SU-DHL-6 (cell line): Measurements from ENCODE around the gene WNT9A.

ENCODE experiments used
- H2AFZ ChIP-seq: fragments of 200-600 bp; sonication (generic); 2 replicates; pipeline ENCODE4 v1.6.1; 2014; ENCODE audit warnings: low read depth, mild to moderate bottlenecking, moderate library complexity, mixed read lengths, antibody characterized with exemption, low read length; ENCODE audit not compliant: severe bottlenecking
- H3F3A ChIP-seq: fragments of 200-600 bp; shearing (Covaris generic); 2 replicates; pipeline ENCODE4 v1.6.0; 2016; ENCODE audit warnings: antibody characterized with exemption, mild to moderate bottlenecking; ENCODE audit not compliant: insufficient read depth
- H3K27ac ChIP-seq: fragments of 200-600 bp; sonication (generic); 2 replicates; pipeline ENCODE4 v1.5.1; 2016; ENCODE audit warnings: low read depth, mild to moderate bottlenecking, low read length, moderate library complexity, mixed read lengths
- H3K27me3 ChIP-seq: fragments of 200-600 bp; sonication (generic), shearing (Covaris generic); 2 replicates; pipeline ENCODE4 v1.6.0; 2014; ENCODE audit warnings: mild to moderate bottlenecking, low read length
- H3K36me3 ChIP-seq: fragments of 200-600 bp; sonication (generic); 2 replicates; pipeline ENCODE4 v1.6.1; 2014; ENCODE audit warnings: mild to moderate bottlenecking, low read length, mixed read lengths
- H3K4me2 ChIP-seq: fragments of 300-600, 200-600 bp; shearing (Covaris generic), sonication (generic); 2 replicates; pipeline ENCODE4 v1.6.0; 2014; ENCODE audit warnings: low read length, low read depth, mild to moderate bottlenecking; ENCODE audit not compliant: poor library complexity, severe bottlenecking
- H3K4me3 ChIP-seq: fragments of 200-600 bp; sonication (generic); 2 replicates; pipeline ENCODE4 v1.5.1; 2014; ENCODE audit warnings: antibody characterized with exemption, low read length, mild to moderate bottlenecking, mixed read lengths; ENCODE audit not compliant: insufficient read depth, poor library complexity, severe bottlenecking
- H3K79me2 ChIP-seq: fragments of 200-600 bp; sonication (generic); 2 replicates; pipeline ENCODE4 v1.6.1; 2014; ENCODE audit warnings: mild to moderate bottlenecking, low read length, moderate library complexity; ENCODE audit not compliant: insufficient read depth
- H3K9ac ChIP-seq: fragments of 200-600 bp; sonication (generic); 2 replicates; pipeline ENCODE4 v1.7.0; 2014; ENCODE audit warnings: mild to moderate bottlenecking, low read length
- H3K9me2 ChIP-seq: fragments of 200-600 bp; sonication (generic); replicated peaks from 2 replicates; pipeline ENCODE4 v1.6.1; 2014; ENCODE audit warnings: low read length; ENCODE audit not compliant: insufficient read depth
- H3K9me3 ChIP-seq: fragments of 200-600 bp; sonication (generic); 2 replicates; pipeline ENCODE4 v1.6.1; 2014; ENCODE audit warnings: low read length, mixed read lengths; ENCODE audit not compliant: insufficient read depth
- H4K20me1 ChIP-seq: fragments of 200-600 bp; sonication (generic); 2 replicates; pipeline ENCODE4 v1.6.1; 2014; ENCODE audit warnings: low read depth, mild to moderate bottlenecking, antibody characterized with exemption, low read length, moderate library complexity, mixed read lengths
- CTCF ChIP-seq: fragments of 200-600 bp; sonication (generic); IDR thresholded peaks from one replicate; pipeline ENCODE4 v1.5.1; 2017; ENCODE audit warnings: antibody characterized with exemption, mild to moderate bottlenecking, low read length, moderate library complexity; ENCODE audit not compliant: insufficient read depth, poor library complexity, severe bottlenecking
- EZH2phosphoT487 ChIP-seq: fragments of 200-600 bp; sonication (generic), shearing (Covaris generic); conservative IDR thresholded peaks from 2 replicates; pipeline ENCODE4 v1.6.1; 2018; ENCODE audit warnings: mild to moderate bottlenecking, antibody characterized with exemption, low read length, moderate library complexity, mixed read lengths

The WNT9A gene

GRCh38 chr1:227951624-227952373 lies 4.1 kb upstream of the WNT9A start:
- no peak overlapping the region for H2AFZ ChIP-seq
- no peaks in the 10 kb centered on the region for H3K79me2 ChIP-seq
- no peaks in the 10 kb centered on the region for H4K20me1 ChIP-seq
- H3K9me3 ChIP-seq: no peaks in the 10 kb centered on the region
- no peak overlapping the region for H3K4me2 ChIP-seq
- no peaks in the 10 kb centered on the region for H3K27me3 ChIP-seq
- no peaks in the 10 kb centered on the region for H3F3A ChIP-seq
- H3K4me3 ChIP-seq: no peak overlapping the region
- TF ChIP-seq EZH2phosphoT487 (no peak), CTCF (no peak)
- no peak overlapping the region for H3K27ac ChIP-seq
- no peaks in the 10 kb centered on the region for H3K36me3 ChIP-seq
- no peaks in the 10 kb centered on the region for H3K9me2 ChIP-seq
- no peak overlapping the region for H3K9ac ChIP-seq

- no peaks in the 10 kb centered on the region for H3K9me2 ChIP-seq
- H3K4me3 ChIP-seq: no peak overlapping the region
- no peaks in the 10 kb centered on the region for H4K20me1 ChIP-seq
- H3K79me2 ChIP-seq: no peaks in the 10 kb centered on the region
- TF ChIP-seq EZH2phosphoT487 (no peak), CTCF (no peak)
- no peaks in the 10 kb centered on the region for H3K36me3 ChIP-seq
- no peak overlapping the region for H3K9ac ChIP-seq
- H2AFZ ChIP-seq: no peak overlapping the region
- no peak overlapping the region for H3K4me2 ChIP-seq
- H3K9me3 ChIP-seq: no peaks in the 10 kb centered on the region
- no peak overlapping the region for H3K27ac ChIP-seq
- H3F3A ChIP-seq: no peaks in the 10 kb centered on the region
- H3K27me3 ChIP-seq: no peaks in the 10 kb centered on the region
Observed at GRCh38 chr1:227950735-227951346, 3.1 kb upstream of the WNT9A start.

DNA sequence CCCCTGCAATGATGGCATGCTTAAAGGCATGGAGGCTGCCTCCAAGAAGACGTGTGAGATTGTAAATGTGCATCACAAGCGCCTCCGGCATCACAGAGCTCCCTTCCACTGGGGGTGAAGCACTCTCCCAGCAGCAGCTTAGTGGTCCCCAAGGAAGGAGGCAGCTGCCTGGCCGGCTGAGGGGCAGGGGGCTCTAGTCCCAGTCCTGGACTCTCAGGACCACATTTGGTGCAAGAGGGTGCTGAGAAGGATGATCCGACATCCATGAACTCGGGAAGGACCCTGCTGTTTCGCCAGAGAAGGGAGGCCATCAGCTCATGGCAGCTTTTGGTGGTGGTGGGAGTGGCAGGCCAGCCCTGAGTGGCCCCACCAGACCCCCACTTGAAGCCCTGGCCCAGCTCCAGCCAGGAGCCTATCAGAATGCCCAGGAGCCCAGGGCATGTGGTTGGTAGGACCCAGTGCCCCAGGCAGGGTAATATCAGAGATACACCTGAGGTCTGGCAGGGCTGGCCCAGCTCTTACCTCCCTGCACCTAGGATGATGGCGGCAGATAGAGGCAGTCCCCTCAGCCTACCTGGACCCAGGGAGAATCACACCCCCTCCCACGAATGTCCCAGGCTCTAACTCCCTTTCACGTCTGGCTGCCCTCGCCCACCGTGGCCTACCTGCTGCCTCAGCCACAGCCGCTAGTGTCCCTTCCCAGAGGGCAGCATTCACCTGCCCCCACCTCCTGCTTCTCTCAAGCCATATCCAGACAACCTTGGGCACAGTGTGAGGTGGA lies 2.4 kb upstream of the WNT9A start:
- Histone ChIP-seq H3K4me3 (no peak overlapping the region), H3K27me3 (no peaks in the 10 kb centered on the region), H3F3A (no peaks in the 10 kb centered on the region), H3K9me3 (no peaks in the 10 kb centered on the region), H3K9ac (no peak overlapping the region), H2AFZ (no peak overlapping the region), H4K20me1 (no peaks in the 10 kb centered on the region), H3K9me2 (no peaks in the 10 kb centered on the region), H3K27ac (no peak overlapping the region), H3K4me2 (no peak overlapping the region), H3K36me3 (no peaks in the 10 kb centered on the region), H3K79me2 (no peaks in the 10 kb centered on the region)
- TF ChIP-seq EZH2phosphoT487 (no peak), CTCF (no peak)
